NCI-H2107 (cell line): ENCODE measurements around the gene HSF5.
"Not testable (repeated sequence)": the region's sequence is repeated elsewhere in the genome, so short reads cannot be mapped to it uniquely, and the experiment has no call there.

Experiments used
- DNase-seq: peaks from one replicate; lab custom pipeline; 2025; lab: John Stamatoyannopoulos, UW

HSF5 gene

GRCh38 chr17:58481798-58482197, 6.4 kb downstream of the HSF5 start:
- DNase-seq: not testable (repeated sequence)

DNA sequence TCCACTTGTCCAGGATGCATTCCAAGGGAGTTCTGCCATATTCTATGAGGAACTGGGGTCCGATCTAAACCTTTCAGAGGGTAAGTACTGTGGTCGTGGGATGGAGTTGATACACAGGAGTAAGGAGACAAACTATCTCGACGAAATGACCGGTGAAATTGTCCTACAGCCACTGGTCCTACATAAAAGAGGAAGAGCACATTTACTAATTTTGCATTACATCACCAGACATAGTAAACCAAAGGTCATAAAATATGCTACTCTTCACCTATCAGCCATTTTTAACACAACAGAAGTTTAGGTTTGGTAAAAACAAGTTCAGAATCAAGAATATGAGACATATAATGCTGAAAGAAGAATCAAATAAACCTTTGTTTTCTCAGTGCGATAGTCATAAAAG, 8.1 kb downstream of the HSF5 start:
- no peak for DNase-seq

DNA sequence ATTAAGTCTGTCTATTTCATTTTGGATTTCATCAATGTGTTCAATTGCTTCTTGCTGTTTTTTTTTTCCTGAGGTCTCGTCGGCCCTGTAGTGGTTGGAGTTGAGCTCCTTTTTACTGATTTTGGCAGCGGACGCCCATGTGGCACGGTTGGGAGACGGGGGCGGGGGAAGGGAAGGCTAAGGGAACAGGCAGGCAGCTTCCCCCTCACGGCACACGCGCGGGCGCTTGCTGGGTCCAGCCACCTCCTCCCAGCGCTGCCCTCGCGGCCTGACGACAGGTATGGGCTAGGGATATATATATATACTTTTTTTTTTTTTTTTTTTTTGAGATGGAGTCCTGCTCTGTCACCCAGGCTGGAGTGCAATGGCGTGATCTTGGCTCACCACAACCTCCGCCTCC, 11.4 kb downstream of the HSF5 start:
- DNase-seq: no peak

- no peak for DNase-seq
Measured at GRCh38 chr17:58475985-58476384, 12.2 kb downstream of the HSF5 start.

- no peak for DNase-seq
Measured at GRCh38 chr17:58470356-58470755, 17.9 kb downstream of the HSF5 start.

- DNase-seq: no peak
Measured at GRCh38 chr17:58468944-58469343, 19.3 kb downstream of the HSF5 start.

DNA sequence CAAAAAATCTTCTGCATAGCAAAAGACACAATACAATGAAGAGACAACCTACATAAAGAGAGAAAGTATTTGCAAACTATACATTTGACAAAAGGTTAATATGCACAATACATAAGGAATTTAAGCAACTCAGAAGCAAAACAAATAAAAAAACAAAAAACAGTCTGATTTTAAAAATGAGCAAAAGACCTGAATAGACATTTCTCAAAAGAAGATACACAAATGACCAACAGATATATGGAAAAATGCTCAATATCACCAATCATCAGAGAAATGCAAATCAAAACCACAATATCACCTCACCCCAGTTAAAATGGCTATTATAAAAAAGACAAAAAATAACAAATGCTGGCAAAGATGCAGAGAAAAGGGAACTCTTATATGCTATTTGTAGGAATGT, 32.7 kb downstream of the HSF5 start:
- no peak for DNase-seq

- no peak for DNase-seq
Measured at GRCh38 chr17:58452738-58453137, 35.5 kb downstream of the HSF5 start.

DNA sequence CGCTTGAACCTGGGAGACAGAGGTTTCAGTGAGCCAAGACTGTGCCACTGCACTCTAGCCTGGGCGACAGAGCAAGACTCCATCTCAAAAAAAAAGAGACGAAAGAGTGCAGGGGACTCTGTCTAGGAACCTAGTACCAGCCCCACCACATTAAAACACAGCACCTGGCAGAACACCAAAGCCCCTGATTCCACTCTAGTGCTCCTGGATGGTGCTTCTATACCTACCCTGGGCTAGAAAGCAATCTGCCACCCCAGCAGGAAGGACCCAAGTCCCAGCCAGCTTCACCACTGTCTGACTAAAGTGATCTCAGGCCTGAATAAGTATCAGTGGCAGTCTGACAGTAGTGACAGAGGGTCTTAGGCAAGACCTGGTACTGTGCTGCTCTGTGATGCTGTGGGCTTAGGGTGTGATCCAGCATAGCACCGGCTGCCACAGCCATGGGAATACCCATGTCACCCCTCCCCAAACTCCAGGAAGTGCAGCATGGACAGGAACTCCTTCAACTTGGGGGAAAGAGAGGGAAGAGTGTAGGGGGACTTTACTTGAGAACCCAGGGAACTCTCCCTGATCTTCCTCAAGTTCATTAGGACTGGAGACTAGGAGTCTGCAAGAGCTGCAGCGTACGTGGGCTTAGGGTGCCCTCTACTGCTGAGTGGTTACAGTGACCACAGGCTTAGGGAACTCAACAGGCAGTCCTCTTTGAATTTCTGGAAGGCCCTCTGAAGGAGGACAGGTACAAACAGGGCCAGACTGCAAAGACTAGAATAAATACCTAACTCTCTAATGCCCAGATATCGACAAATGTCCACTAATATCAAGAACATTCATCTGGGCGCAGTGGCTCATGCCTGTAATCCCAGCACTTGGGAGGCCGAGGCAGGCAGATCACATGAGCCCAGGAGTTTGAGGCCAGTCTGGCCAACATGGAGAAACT, 40.9 kb downstream of the HSF5 start:
- DNase-seq: peak; percentile 41

GRCh38 chr17:58446086-58446485, 42.1 kb downstream of the HSF5 start:
- DNase-seq: no peak

DNA sequence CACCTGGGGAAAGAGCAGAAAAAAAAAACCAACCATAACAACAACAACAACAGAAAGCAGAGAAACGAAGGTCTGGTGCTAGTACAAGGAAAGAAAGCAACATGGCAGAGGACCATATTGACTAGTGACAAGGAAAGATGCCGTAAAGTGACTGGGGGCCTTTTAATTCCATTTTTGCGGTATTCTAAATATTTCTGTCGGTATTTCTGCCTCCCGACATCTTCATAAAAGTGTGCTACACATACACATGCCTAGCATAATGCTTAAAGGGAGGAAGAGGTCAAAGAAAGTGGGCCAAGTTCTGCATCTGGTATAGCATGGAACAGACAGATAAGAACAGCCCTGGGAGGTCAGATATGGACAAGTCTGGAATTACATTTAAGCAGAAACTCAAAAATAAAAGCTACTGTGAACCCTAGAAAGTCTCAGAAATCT, 51.4 kb downstream of the HSF5 start:
- DNase-seq: no peak

DNA sequence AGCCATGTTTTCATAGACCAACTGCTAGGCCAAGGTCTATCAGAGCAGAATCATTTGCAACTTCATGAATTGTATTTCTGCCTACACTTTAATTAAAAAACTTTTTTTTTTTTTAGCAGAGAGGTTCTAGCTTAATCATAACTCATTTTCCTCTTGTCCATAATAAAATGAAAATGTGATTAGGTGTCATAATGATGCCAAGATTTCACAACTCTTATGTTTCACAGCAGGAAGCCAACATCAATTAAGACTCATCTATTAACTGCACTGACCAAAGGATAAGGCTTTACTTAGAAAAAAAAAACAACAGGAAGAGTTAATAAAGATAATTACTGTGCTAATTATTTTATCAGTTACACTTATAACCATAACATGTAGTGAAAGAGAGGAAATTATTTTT, 52.0 kb downstream of the HSF5 start:
- no peak for DNase-seq

GRCh38 chr17:58432806-58433573, 55.2 kb downstream of the HSF5 start:
- no peak for DNase-seq

GRCh38 chr17:58427807-58428206, 60.4 kb downstream of the HSF5 start:
- no peak for DNase-seq

GRCh38 chr17:58421711-58422110, 66.5 kb downstream of the HSF5 start:
- no peak for DNase-seq

DNA sequence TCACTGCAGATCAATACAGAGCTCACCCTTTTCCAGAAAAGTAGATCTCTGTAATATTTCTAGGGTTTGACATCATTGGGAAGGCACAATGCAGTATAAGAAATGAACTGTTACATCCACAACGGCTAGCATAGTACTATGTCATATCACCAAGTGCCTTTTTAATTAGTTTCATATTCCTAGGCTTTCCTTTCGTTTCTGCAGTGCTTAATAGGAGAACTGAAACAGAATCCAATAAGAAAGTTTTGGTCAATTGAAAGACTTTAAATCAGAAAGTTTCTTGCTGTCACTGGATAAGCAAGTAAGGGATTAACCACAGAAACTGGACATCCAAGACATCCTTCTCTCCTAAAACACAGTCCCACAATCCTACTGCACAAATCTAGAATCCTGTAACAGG, 67.4 kb downstream of the HSF5 start:
- DNase-seq: no peak

GRCh38 chr17:58417300-58418092, 70.7 kb downstream of the HSF5 start, which contains the start of gene RNF43:
TSS of gene RNF43 (minus strand) at chr17:58417534. CDS start at chr17:58415577, 1,957 bp downstream.
- DNase-seq: peak; percentile 94

DNA sequence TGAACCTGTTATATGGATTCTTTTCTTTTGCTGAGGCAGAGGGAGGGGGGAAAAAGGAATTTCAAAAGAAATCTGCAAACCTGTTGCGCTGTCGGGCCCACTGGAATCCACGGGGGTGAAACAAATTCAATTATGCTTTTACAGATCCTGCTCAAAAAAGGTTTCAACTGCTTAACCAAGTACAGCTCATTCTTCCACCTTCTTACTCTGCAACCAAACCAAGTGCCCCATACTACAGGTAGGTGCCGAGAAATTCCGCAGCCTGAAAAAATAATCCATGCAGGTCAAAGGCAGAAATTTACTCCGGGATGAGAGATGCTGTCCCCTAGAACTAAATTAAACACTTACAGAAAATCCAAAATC, 71.3 kb downstream of the HSF5 start:
- DNase-seq: no peak

DNA sequence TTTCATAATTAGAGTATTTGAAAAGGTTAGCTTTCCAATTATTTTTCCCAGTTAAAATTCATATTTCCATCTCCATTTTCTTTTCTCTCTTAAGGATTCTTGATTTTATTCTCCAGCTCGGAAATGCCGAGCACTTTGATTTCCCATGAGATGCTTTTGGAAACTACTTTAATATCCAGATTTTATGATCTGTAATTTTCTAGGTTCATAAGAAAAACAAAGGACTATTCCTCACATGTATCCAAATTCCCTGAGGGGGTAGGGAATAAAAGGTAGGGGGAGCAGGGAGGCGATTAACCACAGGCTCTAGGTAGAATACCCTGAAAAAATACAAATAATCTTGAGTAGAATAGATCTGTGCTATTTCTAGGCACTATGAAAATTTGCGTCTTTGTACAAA, 71.8 kb downstream of the HSF5 start:
- no peak for DNase-seq

DNA sequence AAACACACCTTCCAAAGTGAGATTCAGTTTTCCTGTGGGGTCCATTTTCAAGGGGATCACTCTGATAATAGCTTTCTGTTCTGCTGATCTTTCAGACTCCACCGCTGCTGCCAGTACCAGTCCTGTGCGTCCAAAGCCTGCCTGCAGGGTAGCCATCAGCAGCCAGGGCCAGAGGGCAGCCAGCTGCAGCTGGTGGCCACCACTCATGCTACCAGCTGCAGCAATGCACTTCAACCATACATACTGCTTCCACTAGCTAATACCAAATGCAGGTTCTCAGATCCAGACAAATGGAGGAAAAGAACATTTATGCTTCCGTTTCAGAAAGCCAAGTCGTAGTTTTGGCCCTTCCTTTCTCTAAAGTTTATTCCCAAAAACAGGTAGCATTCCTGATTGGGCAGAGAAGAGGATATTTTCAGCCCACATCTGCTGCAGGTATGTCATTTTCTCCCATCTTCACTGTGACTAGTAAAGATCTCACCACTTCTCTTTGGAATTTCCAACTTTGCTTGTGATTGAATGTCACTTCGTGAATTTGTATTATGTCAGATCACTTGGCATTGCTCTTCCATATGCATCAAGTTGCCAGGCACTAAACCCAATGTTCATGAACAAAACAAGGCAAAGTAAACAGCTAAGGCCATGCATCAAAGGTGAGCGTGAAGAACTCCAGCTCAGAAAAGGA, 72.7 kb downstream of the HSF5 start:
- no peak for DNase-seq

DNA sequence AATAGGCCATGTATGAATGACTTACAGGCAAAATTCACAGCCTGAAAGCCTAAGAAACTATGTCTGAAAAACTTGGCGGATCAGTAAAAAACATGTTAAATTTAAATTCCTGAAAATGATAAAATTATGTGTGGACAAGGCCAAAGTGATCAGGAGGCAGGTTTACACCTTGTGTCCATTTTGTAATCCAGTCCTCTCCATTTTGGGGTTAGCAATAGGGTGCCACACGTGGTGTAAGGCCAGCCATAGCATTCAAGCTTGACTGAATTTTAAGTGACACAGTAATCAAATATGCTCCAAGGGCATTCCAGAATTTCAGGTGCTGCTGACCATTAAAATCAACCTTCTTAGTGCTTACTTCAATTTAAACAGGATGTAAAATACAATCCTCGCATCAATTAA, 73.6 kb downstream of the HSF5 start:
- DNase-seq: no peak

DNA sequence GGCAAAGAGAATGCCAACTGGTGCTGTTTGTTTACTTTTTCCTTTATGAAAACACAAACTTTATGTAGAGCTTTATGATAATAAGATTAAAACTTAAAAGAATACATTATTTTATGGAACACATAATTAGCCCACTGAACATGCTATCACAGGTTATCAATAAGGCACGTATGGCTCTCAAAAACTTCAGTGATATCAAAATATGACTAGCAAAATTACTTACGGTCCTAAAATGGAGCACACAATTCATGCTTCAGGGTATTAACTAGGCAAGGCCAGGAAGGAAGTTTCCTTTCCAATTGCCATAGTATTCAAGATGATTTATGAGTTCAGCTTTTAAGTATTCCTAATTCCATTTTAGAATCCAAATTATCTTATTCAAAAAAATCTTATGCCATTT, 74.5 kb downstream of the HSF5 start:
- no peak for DNase-seq
